Activated naive CD8-positive, alpha-beta T cell treated with anti-CD3 and anti-CD28 coated beads, Interleukin-2, amount 10 ng/mL, durations not matched to agents 7 days and 5 days (primary cell): Measurements from ENCODE around the gene CCRL2. TPM values are rescaled to one million over a fixed set of nuclear protein-coding genes. Genes with fewer than 3 reads are reported as not detected.
"Not testable (repeated sequence)": the region's sequence is repeated elsewhere in the genome, so short reads cannot be mapped to it uniquely, and the experiment has no call there.

Source experiments
- ATAC-seq: fragments of 150-1000 bp; cut with Tn5 transposase; one replicate; pipeline ENCODE4 v1.10.0; 2021; ENCODE audit warnings: low read depth, moderate library complexity
- POLR2A ChIA-PET: fragments of 350-600 bp; sonication (Branson Sonifier 250); formaldehyde crosslinking; loops from one replicate; lab custom pipeline; 2021; ENCODE audit warnings: antibody characterized with exemption; lab: Charles Lee
- DNase-seq: peaks from one replicate; pipeline ENCODE4 v3.0.0; 2021
- H3K27ac Mint-ChIP-seq: one replicate; pipeline ENCODE4 v1.8.0; 2022; ENCODE audit warnings: mild to moderate bottlenecking, mixed read lengths
- H3K27me3 Mint-ChIP-seq: one replicate; pipeline ENCODE4 v1.8.0; 2022; ENCODE audit warnings: mild to moderate bottlenecking, moderate library complexity, mixed read lengths
- H3K36me3 Mint-ChIP-seq: one replicate; pipeline ENCODE4 v1.8.0; 2021; ENCODE audit warnings: mild to moderate bottlenecking, mixed read lengths
- H3K4me1 Mint-ChIP-seq: one replicate; pipeline ENCODE4 v1.8.0; 2021; ENCODE audit warnings: mixed read lengths
- H3K4me3 Mint-ChIP-seq: one replicate; pipeline ENCODE4 v1.8.0; 2022; ENCODE audit warnings: mild to moderate bottlenecking, moderate library complexity, mixed read lengths
- H3K9me3 Mint-ChIP-seq: one replicate; pipeline ENCODE4 v1.8.0; 2021; ENCODE audit warnings: mixed read lengths
- total RNA-seq, 2 experiments: library from RNA; stranded (reverse); gene quantifications; one replicate each; pipeline ENCODE4 v1.2.3, GENCODE V29; 2021

CCRL2 gene
- total RNA-seq, 2 experiments from 2014 or later, result 13.5 to 14.4 TPM

DNA sequence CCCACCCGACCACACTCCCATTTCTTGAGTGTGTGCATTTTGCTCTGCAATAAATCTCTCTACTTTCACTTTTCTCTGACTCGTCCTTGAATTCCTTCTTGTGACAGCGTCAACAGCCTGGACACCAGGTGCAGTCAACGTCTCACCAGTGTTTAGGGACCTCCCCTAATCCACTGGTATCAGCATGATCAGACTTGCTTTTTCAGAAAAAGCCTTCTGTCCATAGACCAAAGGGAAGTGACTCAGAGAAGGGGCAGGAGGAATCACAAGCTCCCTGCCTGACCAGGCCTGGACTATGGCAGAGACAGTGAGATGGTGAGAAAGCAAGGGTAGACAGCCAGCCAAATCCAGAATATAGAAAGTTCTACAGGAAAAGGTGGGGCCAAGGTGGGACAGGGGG is 20.9 kb upstream of the CCRL2 start:
- H3K27ac Mint-ChIP-seq, result peak overlapping the region; percentile 66
- H3K27me3 Mint-ChIP-seq, result no peaks in the 10 kb centered on the region
- H3K36me3 Mint-ChIP-seq, result peaks cover 4% of the 10 kb centered on the region
- DNase-seq (no peak), ATAC-seq (peak; percentile 48)
- peaks cover 31% of the 10 kb centered on the region for H3K4me1 Mint-ChIP-seq
- peaks cover 1% of the 10 kb centered on the region for H3K9me3 Mint-ChIP-seq
- POLR2A ChIA-PET, result interaction anchor here (5.2 kb wide), 1 partner anchor 22 kb away, joined by 30 read pairs; the partner anchor contains the start of genes CCR5AS and CCRL2
- H3K4me3 Mint-ChIP-seq, result peak overlapping the region; percentile 58

DNA sequence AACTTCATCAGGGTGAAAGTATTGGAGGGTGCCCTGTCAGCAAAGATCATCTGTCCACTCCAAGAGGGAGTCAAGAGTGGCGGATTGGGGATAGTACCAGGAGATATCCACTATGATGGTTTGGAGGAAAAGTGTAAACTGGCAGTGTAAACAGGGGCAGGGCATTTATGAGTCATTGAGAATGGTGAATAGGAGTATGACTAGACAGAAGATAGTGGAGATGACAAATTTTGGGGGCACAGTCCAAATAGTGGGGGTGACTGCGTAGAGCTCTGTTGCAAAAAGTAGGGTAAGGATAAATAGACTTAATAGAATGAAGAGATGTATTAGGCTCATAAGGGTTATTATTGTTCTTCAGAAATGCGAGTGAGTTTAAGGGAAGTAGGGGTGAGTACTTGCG is 18.2 kb upstream of the CCRL2 start:
- H3K36me3 Mint-ChIP-seq, POLR2A ChIA-PET, H3K4me3 Mint-ChIP-seq, DNase-seq, H3K9me3 Mint-ChIP-seq, H3K27ac Mint-ChIP-seq, H3K27me3 Mint-ChIP-seq, ATAC-seq: not testable (repeated sequence)
- peaks cover 21% of the 10 kb centered on the region for H3K4me1 Mint-ChIP-seq

DNA sequence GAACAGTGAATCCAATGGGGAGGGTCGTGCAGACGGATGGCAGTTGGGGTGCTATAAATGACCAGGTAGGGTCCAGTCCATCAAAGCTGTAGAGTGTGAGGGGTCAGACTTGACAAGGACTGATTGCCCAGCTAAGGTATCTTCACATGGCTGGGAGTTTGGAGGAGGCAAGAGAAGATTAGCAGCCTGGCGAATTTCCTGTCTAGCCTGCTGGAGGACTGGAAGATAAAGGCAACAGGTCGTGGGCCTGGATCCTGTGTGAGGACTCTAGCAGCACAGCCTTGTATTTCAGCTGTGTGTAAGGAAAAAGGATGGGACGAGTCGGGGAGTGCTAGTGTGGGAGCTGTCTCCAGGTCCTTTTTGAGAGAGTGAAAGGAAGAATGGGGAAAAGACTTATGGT is 17.8 kb upstream of the CCRL2 start:
- Mint-ChIP-seq H3K4me1 (peaks cover 20% of the 10 kb centered on the region), H3K9me3 (peaks cover 1% of the 10 kb centered on the region), H3K27ac (no peak overlapping the region), H3K27me3 (no peaks in the 10 kb centered on the region), H3K36me3 (peaks cover 4% of the 10 kb centered on the region), H3K4me3 (no peak overlapping the region)
- POLR2A ChIA-PET, result no interaction called here
- no peak for DNase-seq
- ATAC-seq, result no peak

DNA sequence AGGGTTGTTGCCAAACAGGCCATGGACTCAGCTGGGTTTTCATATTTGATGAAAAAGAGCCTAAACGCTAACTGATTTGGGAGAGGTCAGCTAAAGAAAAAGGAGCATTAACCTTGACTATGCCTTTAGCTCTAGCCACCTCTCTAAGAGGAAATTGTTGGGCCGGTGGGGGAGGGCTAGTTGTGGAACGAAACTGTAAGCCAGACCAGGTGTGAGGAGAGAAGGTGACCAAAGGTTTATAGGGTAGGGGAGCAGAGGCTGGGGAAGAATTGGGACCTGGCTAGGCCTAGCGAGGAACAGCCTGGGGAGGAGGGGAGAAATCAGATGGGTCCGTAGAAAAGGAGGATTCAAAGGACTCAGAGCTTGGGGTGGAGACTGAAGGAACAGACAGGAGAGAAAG is 15.5 kb upstream of the CCRL2 start:
- peaks cover 13% of the 10 kb centered on the region for H3K4me1 Mint-ChIP-seq
- H3K4me3 Mint-ChIP-seq, ATAC-seq, H3K9me3 Mint-ChIP-seq, DNase-seq, H3K27ac Mint-ChIP-seq, H3K36me3 Mint-ChIP-seq, POLR2A ChIA-PET, H3K27me3 Mint-ChIP-seq: not testable (repeated sequence)

DNA sequence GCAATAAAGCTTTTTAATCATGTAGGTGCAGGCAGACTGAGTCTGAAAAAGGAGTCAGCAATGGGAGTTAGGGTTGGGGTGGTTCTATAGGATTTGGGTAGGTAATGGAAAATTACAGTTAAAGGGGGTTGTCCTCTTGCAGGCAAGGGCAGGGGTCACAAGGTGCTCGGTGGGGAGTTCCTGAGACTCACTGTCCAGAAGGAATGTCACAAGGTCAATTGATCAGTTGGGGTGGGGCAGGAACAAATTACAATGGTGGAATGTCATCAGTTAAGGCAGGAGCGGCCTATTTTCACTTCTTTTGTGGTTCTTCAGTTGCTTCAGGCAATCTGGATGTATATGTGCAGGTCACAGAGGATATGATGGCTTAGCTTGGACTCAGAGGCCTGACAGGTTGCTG is 14.0 kb upstream of the CCRL2 start:
- Mint-ChIP-seq H3K9me3 (peaks cover 3% of the 10 kb centered on the region), H3K4me1 (peaks cover 23% of the 10 kb centered on the region), H3K4me3 (no peak overlapping the region), H3K27ac (no peak overlapping the region), H3K36me3 (peaks cover 2% of the 10 kb centered on the region), H3K27me3 (peaks cover 3% of the 10 kb centered on the region)
- POLR2A ChIA-PET, result no interaction called here
- no peak for DNase-seq
- no peak for ATAC-seq

DNA sequence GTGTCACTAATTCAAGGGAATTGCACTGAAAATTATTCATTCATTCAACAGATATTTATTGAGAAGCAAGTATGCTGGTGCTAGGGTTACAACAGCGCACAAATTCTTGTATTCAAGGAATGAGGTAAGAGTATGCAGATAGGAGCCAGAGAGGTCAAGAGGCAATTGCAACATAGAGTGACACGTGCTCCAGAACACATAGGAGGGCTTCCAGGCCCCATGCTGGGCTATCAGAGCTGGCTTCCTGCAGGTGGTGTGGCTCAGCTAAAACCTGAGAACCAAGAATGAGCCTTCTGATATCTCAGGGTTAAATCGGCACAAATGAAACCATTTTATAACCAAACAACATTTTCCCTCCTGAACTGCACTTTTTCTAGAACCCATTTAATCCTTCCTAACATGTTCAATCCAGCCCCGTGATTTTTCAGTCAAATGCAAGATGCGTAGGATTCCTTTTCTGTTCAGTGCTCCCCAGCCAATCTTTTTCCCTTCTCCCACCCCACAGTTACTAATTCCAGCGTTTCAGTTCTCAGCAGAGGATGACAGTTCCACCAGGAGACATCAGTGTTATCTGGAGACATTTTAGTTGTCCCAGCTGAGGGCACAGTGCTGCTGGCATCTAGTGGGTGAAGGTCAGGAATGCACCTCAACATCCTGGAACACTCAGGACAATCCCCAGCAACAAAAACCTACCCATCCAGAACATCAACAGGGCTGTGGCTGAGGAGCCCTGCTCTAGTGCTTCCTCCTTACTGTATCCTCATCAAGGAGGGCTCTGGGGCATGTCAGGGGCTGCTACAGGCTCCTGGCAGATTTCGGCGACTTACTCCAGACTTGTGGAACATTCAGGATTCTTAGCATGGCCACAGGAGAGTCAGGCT is 13.3 kb upstream of the CCRL2 start:
- H3K9me3 Mint-ChIP-seq, result peaks cover 3% of the 10 kb centered on the region
- H3K4me1 Mint-ChIP-seq, result peaks cover 25% of the 10 kb centered on the region
- no peak for ATAC-seq
- no peak overlapping the region for H3K27ac Mint-ChIP-seq
- DNase-seq, result no peak
- H3K36me3 Mint-ChIP-seq, result peaks cover 2% of the 10 kb centered on the region
- no peak overlapping the region for H3K4me3 Mint-ChIP-seq
- H3K27me3 Mint-ChIP-seq, result peaks cover 3% of the 10 kb centered on the region
- POLR2A ChIA-PET, result interaction anchor here (1.6 kb wide), 1 partner anchor 13 kb away, joined by 3 read pairs; the partner anchor contains the start of genes CCR5AS and CCRL2

DNA sequence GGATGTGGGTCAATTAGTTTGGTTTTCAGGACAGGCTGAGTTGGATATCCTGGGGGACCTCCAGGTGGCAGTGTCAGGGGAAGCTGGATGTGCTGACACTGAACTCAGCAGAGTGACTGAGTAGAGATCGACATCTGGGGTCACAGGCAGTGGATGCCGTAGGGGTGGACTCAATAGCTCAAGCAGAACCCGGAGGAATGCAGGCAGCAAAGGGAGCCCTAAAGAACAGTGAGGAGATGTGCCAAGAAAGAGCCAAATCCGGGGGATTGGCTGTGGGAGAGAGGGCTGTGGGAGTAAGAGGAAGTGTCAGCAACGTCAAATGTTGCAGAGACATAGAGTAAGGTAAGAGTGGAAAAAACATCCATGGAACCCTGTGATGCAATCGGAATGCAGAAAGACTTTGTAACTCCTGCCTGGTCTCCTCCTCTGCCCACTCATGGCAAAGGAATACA is 11.8 kb upstream of the CCRL2 start:
- peaks cover 3% of the 10 kb centered on the region for H3K9me3 Mint-ChIP-seq
- ATAC-seq (no peak), DNase-seq (no peak)
- H3K4me1 Mint-ChIP-seq, result peaks cover 25% of the 10 kb centered on the region
- H3K27me3 Mint-ChIP-seq, result peaks cover 3% of the 10 kb centered on the region
- H3K27ac Mint-ChIP-seq, result peak overlapping the region; percentile 6
- peaks cover 2% of the 10 kb centered on the region for H3K36me3 Mint-ChIP-seq
- H3K4me3 Mint-ChIP-seq, result no peak overlapping the region
- POLR2A ChIA-PET, result interaction anchor here (1.6 kb wide), 1 partner anchor 12 kb away, joined by 3 read pairs; the partner anchor contains the start of genes CCR5AS and CCRL2

DNA sequence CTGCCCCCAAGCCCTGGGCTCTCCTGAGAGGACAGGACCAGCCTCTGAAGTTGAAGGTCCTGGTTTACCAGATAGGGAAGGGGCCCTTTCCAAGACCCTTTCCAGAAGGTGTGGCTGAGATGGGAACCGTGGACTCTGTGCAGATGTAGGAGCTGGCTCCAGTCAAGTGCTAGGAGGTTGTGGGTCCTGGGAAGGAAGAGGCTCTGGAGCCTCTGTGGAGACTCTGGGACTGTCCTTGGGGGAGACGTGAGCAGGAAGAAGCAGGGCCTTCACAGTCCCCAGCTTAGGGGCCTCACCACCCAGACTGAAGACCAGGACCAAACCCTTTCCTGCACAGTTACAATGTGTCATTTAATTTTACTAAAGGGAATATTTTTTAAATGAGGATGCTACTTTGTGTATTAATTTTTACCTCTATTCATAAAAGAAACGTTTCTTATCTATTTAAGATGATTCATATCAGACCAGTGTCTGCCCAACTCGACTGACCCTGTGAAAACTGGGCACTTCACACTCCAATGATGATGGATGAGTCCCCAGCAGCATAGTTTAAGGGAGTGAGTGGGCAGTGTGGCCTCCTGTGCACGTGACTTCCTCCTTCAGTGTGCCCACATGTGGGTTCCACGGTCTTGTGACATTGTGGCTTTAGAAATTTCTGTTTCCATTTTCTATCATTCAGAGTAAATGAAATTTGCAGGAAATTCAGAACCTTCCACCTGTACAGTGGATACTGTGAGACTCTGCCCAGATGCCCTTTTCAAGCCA is 11.1 kb upstream of the CCRL2 start:
- peaks cover 3% of the 10 kb centered on the region for H3K9me3 Mint-ChIP-seq
- H3K36me3 Mint-ChIP-seq, result peaks cover 2% of the 10 kb centered on the region
- H3K27ac Mint-ChIP-seq, result peak overlapping the region; percentile 26
- peaks cover 25% of the 10 kb centered on the region for H3K4me1 Mint-ChIP-seq
- peak; percentile 44 for ATAC-seq
- DNase-seq, result no peak
- H3K27me3 Mint-ChIP-seq, result peaks cover 3% of the 10 kb centered on the region
- H3K4me3 Mint-ChIP-seq, result no peak overlapping the region
- POLR2A ChIA-PET, result interaction anchor here (1.6 kb wide), 1 partner anchor 11 kb away, joined by 3 read pairs; the partner anchor contains the start of genes CCR5AS and CCRL2

DNA sequence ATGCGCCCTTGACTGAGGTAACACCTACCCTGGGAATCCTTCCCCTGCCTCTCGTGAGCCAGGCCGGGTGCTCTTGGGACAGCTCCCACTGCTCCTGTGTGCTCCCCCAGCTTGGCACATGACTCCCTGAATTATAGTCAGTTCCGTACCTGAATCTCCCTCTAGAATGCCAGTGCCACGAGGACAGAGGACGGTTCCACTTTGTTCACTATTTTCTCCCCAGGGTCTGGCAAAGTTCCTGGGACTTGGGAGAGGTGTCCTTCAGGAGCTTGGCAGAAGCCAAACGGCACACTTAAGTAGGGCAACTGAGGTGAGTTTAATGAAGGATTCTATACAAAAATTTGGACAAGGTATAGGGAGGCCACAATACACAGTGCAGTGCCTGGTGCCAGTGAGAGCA is 9.9 kb upstream of the CCRL2 start:
- H3K27me3 Mint-ChIP-seq, result peaks cover 6% of the 10 kb centered on the region
- H3K9me3 Mint-ChIP-seq, result peaks cover 3% of the 10 kb centered on the region
- DNase-seq (no peak), ATAC-seq (no peak)
- POLR2A ChIA-PET, result interaction anchor here (1.2 kb wide), 1 partner anchor 10 kb away, joined by 4 read pairs; the partner anchor contains the start of genes CCR5AS and CCRL2
- peak overlapping the region; percentile 52 for H3K27ac Mint-ChIP-seq
- no peak overlapping the region for H3K4me3 Mint-ChIP-seq
- peaks cover 2% of the 10 kb centered on the region for H3K36me3 Mint-ChIP-seq
- H3K4me1 Mint-ChIP-seq, result peaks cover 25% of the 10 kb centered on the region

DNA sequence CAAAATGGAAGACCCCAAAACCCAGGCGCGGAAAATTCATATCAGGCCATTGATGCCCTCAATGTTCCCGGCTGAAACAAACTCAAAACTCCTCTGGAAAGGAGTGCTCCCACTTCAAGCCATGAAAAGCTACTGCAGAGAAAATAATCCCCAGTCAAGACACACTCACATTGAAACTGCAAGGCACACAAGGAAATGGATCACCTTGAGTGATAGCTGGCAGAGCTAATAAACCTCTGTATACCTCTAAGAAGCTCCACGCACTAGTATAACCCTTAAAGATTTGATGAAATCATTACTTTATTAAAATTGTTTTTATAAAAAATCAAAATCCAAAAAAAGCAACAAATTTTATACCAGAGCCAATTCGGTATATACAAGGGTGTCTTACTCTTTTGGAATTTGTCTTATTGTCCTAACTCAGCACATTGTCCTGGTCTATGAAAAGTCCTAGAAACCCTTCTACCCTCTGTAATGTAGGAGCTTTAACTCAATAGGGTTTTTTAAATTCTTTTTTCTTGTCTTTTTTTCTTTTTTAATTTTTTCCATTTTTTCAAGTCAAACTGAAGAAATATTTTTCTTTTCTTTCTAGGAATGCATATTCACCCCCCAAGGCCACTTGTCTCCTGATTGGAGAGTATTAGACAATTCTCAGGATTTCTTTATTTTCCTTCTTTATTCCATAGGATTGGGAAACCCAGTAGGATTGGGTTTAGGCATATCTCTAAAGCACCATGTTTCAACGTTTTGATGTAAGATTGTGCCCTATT is 8.7 kb upstream of the CCRL2 start:
- Mint-ChIP-seq H3K4me1 (peaks cover 25% of the 10 kb centered on the region), H3K27ac (no peak overlapping the region), H3K4me3 (no peak overlapping the region), H3K27me3 (peaks cover 17% of the 10 kb centered on the region), H3K9me3 (peaks cover 8% of the 10 kb centered on the region), H3K36me3 (peaks cover 2% of the 10 kb centered on the region)
- no peak for DNase-seq
- no peak for ATAC-seq
- POLR2A ChIA-PET, result interaction anchor here (1.2 kb wide), 1 partner anchor 8 kb away, joined by 4 read pairs; the partner anchor contains the start of genes CCR5AS and CCRL2

DNA sequence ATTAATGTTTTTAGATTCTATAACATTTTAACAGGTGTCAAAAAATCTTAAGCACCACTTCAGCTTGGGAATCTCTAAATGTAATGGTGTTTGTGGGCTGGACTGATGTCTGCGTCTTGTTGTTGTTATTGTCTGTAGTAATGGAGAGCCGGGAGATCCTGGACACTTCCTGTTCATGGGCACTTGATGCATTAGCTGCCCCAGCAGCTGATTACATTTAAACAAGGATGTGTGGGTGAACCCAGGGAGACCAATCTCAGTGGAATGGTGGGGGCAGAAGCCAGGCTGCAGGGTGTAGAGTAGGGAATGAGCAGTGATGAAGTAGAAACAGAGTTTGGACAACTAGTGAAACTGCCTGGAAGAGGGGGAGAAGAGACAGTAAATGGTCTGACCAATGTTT is 8.0 kb upstream of the CCRL2 start:
- Mint-ChIP-seq H3K27me3 (peaks cover 20% of the 10 kb centered on the region), H3K36me3 (peaks cover 2% of the 10 kb centered on the region)
- no peak for ATAC-seq

DNA sequence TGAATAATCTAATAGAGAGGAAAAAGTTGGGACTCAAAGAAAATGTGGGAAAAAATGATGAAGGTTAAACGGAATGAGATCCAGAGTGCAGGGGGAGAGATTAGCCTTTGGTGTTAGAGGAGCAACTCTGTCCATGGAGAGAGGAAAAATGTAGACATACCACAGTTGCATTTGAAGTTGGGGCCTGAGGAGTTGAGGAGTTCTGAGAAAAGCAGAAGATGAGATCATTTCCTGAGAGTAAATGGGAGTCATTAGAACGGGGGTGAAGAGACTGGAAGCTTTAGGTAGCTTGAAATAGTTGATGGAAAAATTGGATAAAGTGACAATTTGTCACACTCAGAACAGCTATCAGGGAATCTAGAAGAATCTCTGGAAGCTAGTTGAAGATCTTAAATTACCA is 7.5 kb upstream of the CCRL2 start:
- ATAC-seq (peak; percentile 38), DNase-seq (no peak)
- Mint-ChIP-seq H3K27me3 (peaks cover 19% of the 10 kb centered on the region), H3K9me3 (peaks cover 8% of the 10 kb centered on the region), H3K27ac (no peak overlapping the region), H3K36me3 (peaks cover 2% of the 10 kb centered on the region), H3K4me3 (no peak overlapping the region), H3K4me1 (peaks cover 23% of the 10 kb centered on the region)
- POLR2A ChIA-PET, result interaction anchor here (0.9 to 1.3 kb wide), 2 partner anchors 15 to 27 kb away, joined by 3 to 4 read pairs; no protein-coding TSS in a partner anchor

More for the DNA sequence above, 8.0 kb upstream of the CCRL2 start:
- POLR2A ChIA-PET, result interaction anchor here (0.9 to 1.3 kb wide), 2 partner anchors 16 to 27 kb away, joined by 3 to 4 read pairs; no protein-coding TSS in a partner anchor
- Mint-ChIP-seq H3K27ac (no peak overlapping the region), H3K9me3 (peaks cover 8% of the 10 kb centered on the region), H3K4me3 (no peak overlapping the region), H3K4me1 (peaks cover 21% of the 10 kb centered on the region)
- DNase-seq, result no peak
